HUES6 (cell line): ENCODE data around the gene ZBTB7B.

Experiments
- H3K27ac ChIP-seq: 2 replicates; pipeline ENCODE4 v1.7.0; 2013; ENCODE audit warnings: low read depth, mild to moderate bottlenecking, low read length, inconsistent platforms
- H3K27me3 ChIP-seq: 2 replicates; pipeline ENCODE4 v1.6.1; 2013; ENCODE audit warnings: low read length; ENCODE audit not compliant: control insufficient read depth, insufficient read depth
- H3K36me3 ChIP-seq: 2 replicates; pipeline ENCODE4 v1.6.1; 2013; ENCODE audit warnings: low read length; ENCODE audit not compliant: control insufficient read depth, insufficient read depth
- H3K4me1 ChIP-seq: 2 replicates; pipeline ENCODE4 v1.6.1; 2013; ENCODE audit warnings: low read length; ENCODE audit not compliant: control insufficient read depth, insufficient read depth
- H3K4me3 ChIP-seq: 2 replicates; pipeline ENCODE4 v1.5.1; 2013; ENCODE audit warnings: low read depth, low read length
- H3K9ac ChIP-seq: one replicate; pipeline ENCODE4 v1.6.1; 2013; ENCODE audit warnings: mild to moderate bottlenecking, low read length
- H3K9me3 ChIP-seq: 2 replicates; pipeline ENCODE4 v1.6.1; 2013; ENCODE audit warnings: low read depth, low read length; ENCODE audit not compliant: control insufficient read depth, insufficient read depth

Gene ZBTB7B

GRCh38 chr1:155023627-155024026, 21.0 kb downstream of the ZBTB7B start:
- H3K4me3 ChIP-seq: no peak overlapping the region
- no peaks in the 10 kb centered on the region for H3K27me3 ChIP-seq
- H3K9me3 ChIP-seq: no peaks in the 10 kb centered on the region
- peaks cover 5% of the 10 kb centered on the region; the same call in 1 of the 2 replicates for H3K4me1 ChIP-seq
- no peak overlapping the region for H3K27ac ChIP-seq
- no peak overlapping the region for H3K9ac ChIP-seq
- H3K36me3 ChIP-seq: no peaks in the 10 kb centered on the region

GRCh38 chr1:155024315-155024714, 21.7 kb downstream of the ZBTB7B start:
- Histone ChIP-seq H3K36me3 (no peaks in the 10 kb centered on the region), H3K4me1 (peaks cover 5% of the 10 kb centered on the region; the same call in 1 of the 2 replicates), H3K9me3 (no peaks in the 10 kb centered on the region), H3K9ac (no peak overlapping the region), H3K27me3 (no peaks in the 10 kb centered on the region), H3K27ac (no peak overlapping the region), H3K4me3 (no peak overlapping the region)

GRCh38 chr1:155026154-155026553, 23.6 kb downstream of the ZBTB7B start:
- no peaks in the 10 kb centered on the region for H3K36me3 ChIP-seq
- no peaks in the 10 kb centered on the region for H3K27me3 ChIP-seq
- H3K9me3 ChIP-seq: no peaks in the 10 kb centered on the region
- H3K4me3 ChIP-seq: no peak overlapping the region
- no peak overlapping the region for H3K27ac ChIP-seq
- H3K9ac ChIP-seq: no peak overlapping the region
- H3K4me1 ChIP-seq: peaks cover 5% of the 10 kb centered on the region; the same call in 1 of the 2 replicates

GRCh38 chr1:155026588-155026987, 24.0 kb downstream of the ZBTB7B start:
- Histone ChIP-seq H3K27me3 (no peaks in the 10 kb centered on the region), H3K36me3 (no peaks in the 10 kb centered on the region), H3K4me3 (no peak overlapping the region), H3K9ac (no peak overlapping the region), H3K9me3 (no peaks in the 10 kb centered on the region), H3K27ac (no peak overlapping the region), H3K4me1 (peaks cover 5% of the 10 kb centered on the region; the same call in 1 of the 2 replicates)

GRCh38 chr1:155029513-155030242, 27.1 kb downstream of the ZBTB7B start:
- no peak overlapping the region for H3K27ac ChIP-seq
- no peaks in the 10 kb centered on the region for H3K27me3 ChIP-seq
- H3K4me3 ChIP-seq: no peak overlapping the region
- H3K9ac ChIP-seq: no peak overlapping the region
- no peaks in the 10 kb centered on the region for H3K36me3 ChIP-seq
- H3K4me1 ChIP-seq: peaks cover 5% of the 10 kb centered on the region; the same call in 1 of the 2 replicates
- no peaks in the 10 kb centered on the region for H3K9me3 ChIP-seq

- Histone ChIP-seq H3K27me3 (no peaks in the 10 kb centered on the region), H3K4me1 (peaks cover 5% of the 10 kb centered on the region; the same call in 1 of the 2 replicates)
Measured at GRCh38 chr1:155030243-155030795, 27.7 kb downstream of the ZBTB7B start.

GRCh38 chr1:155030899-155031298, 28.3 kb downstream of the ZBTB7B start:
- Histone ChIP-seq H3K36me3 (no peaks in the 10 kb centered on the region), H3K27me3 (no peaks in the 10 kb centered on the region), H3K27ac (no peak overlapping the region), H3K9me3 (no peaks in the 10 kb centered on the region), H3K4me3 (no peak overlapping the region), H3K4me1 (peaks cover 5% of the 10 kb centered on the region; the same call in 1 of the 2 replicates), H3K9ac (no peak overlapping the region)

More at GRCh38 chr1:155030243-155030795, 27.7 kb downstream of the ZBTB7B start:
- no peaks in the 10 kb centered on the region for H3K9me3 ChIP-seq
- H3K36me3 ChIP-seq: no peaks in the 10 kb centered on the region
- no peak overlapping the region for H3K9ac ChIP-seq
- no peak overlapping the region for H3K4me3 ChIP-seq
- H3K27ac ChIP-seq: no peak overlapping the region

- Histone ChIP-seq H3K27ac (no peak overlapping the region), H3K27me3 (no peaks in the 10 kb centered on the region), H3K4me3 (no peak overlapping the region), H3K4me1 (no peaks in the 10 kb centered on the region), H3K9me3 (no peaks in the 10 kb centered on the region), H3K9ac (no peak overlapping the region), H3K36me3 (no peaks in the 10 kb centered on the region)
Measured at GRCh38 chr1:155032886-155033285, 30.3 kb downstream of the ZBTB7B start.

- Histone ChIP-seq H3K4me1 (peaks cover 4% of the 10 kb centered on the region; the same call in 1 of the 2 replicates), H3K9ac (no peak within 1 kb of the TSS), H3K4me3 (no peak within 1 kb of the TSS), H3K27ac (no peak within 1 kb of the TSS), H3K9me3 (no peaks in the 10 kb centered on the region), H3K36me3 (no peaks in the 10 kb centered on the region), H3K27me3 (no peaks in the 10 kb centered on the region; the same call in 1 of the 2 replicates)
Measured at GRCh38 chr1:155033524-155033923, 30.9 kb downstream of the ZBTB7B start, which contains the start of the genes DCST1 and DCST2. DCST1 (plus strand) TSS chr1:155033824; CDS start chr1:155034037, 213 bp downstream. DCST2 (minus strand) TSS chr1:155033781; CDS start chr1:155033701, 80 bp downstream.

GRCh38 chr1:155034318-155035208, 32.0 kb downstream of the ZBTB7B start:
- Histone ChIP-seq H3K27me3 (no peaks in the 10 kb centered on the region; the same call in 1 of the 2 replicates), H3K9ac (no peak overlapping the region), H3K27ac (no peak overlapping the region), H3K9me3 (no peaks in the 10 kb centered on the region), H3K4me3 (no peak overlapping the region), H3K4me1 (peaks cover 4% of the 10 kb centered on the region; the same call in 1 of the 2 replicates), H3K36me3 (no peaks in the 10 kb centered on the region)
